ENCODE data around the gene FGF11.

DNA sequence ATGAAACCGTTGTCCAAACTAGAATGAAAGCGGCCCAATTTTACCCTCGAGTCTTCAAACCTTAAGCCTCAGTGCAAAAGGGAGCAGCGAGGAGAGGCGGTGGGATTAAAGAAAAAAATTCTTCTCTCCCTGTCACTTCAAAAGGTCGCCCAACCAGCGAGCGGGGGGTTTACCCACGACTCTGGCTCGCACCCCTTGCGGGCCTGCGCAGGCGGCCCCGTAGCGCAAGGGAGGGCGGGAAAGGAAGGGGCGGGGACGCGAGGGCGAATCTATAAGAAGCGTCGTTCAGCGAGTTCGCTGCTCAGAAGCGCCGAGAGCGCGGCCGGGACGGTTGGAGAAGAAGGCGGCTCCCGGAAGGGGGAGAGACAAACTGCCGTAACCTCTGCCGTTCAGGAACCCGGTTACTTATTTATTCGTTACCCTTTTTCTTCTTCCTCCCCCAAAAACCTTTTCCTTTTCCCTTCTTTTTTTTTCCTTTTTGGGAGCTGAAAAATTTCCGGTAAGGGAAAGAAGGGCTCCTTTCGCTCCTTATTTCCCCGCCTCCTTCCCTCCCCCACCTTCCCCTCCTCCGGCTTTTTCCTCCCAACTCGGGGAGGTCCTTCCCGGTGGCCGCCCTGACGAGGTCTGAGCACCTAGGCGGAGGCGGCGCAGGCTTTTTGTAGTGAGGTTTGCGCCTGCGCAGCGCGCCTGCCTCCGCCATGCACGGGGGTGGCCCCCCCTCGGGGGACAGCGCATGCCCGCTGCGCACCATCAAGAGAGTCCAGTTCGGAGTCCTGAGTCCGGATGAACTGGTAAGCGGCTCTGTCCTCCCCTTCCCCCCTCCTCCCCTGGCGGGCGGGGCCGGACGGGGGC lies 45.0 kb downstream of the FGF11 start, which contains the start of gene POLR2A:
- peak; percentile 99 for TF ChIP-seq ELF4 (IDR thresholded peaks at IDR 0.05)
- peak; percentile 80; the same call in 1 of the 2 replicates for TF ChIP-seq BHLHE40 (IDR thresholded peaks at IDR 0.05; ENCODE audit: borderline replicate concordance)
- TF ChIP-seq SUZ12 (IDR thresholded peaks at IDR 0.05) = no peak
- peak; percentile 43; the same call in 1 of the 2 replicates for TF ChIP-seq NFRKB (IDR thresholded peaks at IDR 0.05)
- peak; percentile 94 for TF ChIP-seq FOXM1 (IDR thresholded peaks at IDR 0.05; ENCODE audit: borderline replicate concordance)
- no peak for TF ChIP-seq LEF1 (IDR thresholded peaks at IDR 0.05; ENCODE audit: borderline replicate concordance)

All from HEK293T (cell line).